Vagina (tissue), 2 donors: ENCODE measurements around the gene C1orf87. TPM values are rescaled to one million over a fixed set of nuclear protein-coding genes. Genes with fewer than 3 reads are reported as not detected.

Experiments used
- DNase-seq, 2 donors: peaks; one replicate each; pipeline ENCODE4 v3.0.0-alpha.2; 2017; ENCODE audit errors: extremely low spot score in 2 of 2
- H3K27ac ChIP-seq: fragments of 200-600 bp; sonication (generic); one replicate; pipeline ENCODE4 v1.5.1; 2019
- H3K27me3 ChIP-seq: fragments of 200-600 bp; sonication (generic); one replicate; pipeline ENCODE4 v1.5.1; 2019
- H3K36me3 ChIP-seq, 2 donors: fragments of 200-600 bp; sonication (generic); one replicate each; pipeline ENCODE4 v1.5.1; 2017 to 2019
- H3K4me1 ChIP-seq: fragments of 200-600 bp; sonication (generic); one replicate; pipeline ENCODE4 v1.5.1; 2019
- H3K4me3 ChIP-seq, 2 donors: fragments of 200-600 bp; sonication (generic); 1 replicate in 1 of 2; 2 replicates in 1 of 2; pipeline ENCODE4 v1.5.1; 2016 to 2019
- H3K9me3 ChIP-seq: fragments of 200-600 bp; sonication (generic); one replicate; pipeline ENCODE4 v1.5.1; 2019
- CTCF ChIP-seq, 3 experiments: fragments of 450-650 bp in 2 of 3; fragments of 200-600 bp in 1 of 3; sonication (generic) in 1 of 3; IDR thresholded peaks; one replicate each; pipeline ENCODE4 v1.5.1; 2017 to 2019; ENCODE audit warnings: antibody characterized with exemption in 3 of 3, mild to moderate bottlenecking in 2 of 3, moderate library complexity in 2 of 3
- POLR2A ChIP-seq, 2 donors: fragments of 450-650 bp; IDR thresholded peaks; one replicate each; pipeline ENCODE4 v1.6.1; 2017; ENCODE audit warnings: antibody characterized with exemption in 2 of 2, mild to moderate bottlenecking in 2 of 2, moderate library complexity in 2 of 2
- POLR2AphosphoS5 ChIP-seq, 2 donors: sonication (generic); formaldehyde crosslinking; IDR thresholded peaks; one replicate each; pipeline ENCODE4 v1.9.0; 2017; ENCODE audit warnings: antibody characterized with exemption in 2 of 2, mild to moderate bottlenecking in 2 of 2, low read depth in 1 of 2; ENCODE audit not compliant: insufficient read depth in 1 of 2
- intact Hi-C: fragments of 100-400 bp; cut with DNase I; formaldehyde crosslinking; loops from one replicate; pipeline ENCODE4 v1.15.1; 2023
- total RNA-seq: library from RNA; depleted of rRNA; stranded (reverse); fragments of >200 nt; gene quantifications from one replicate; pipeline ENCODE4 v1.2.3, GENCODE V29; 2016

Gene C1orf87
- total RNA-seq, 1 donor from 2014 or later: not detected

- Histone ChIP-seq H3K36me3 (no peaks in the 10 kb centered on the region), H3K27me3 (no peaks in the 10 kb centered on the region), H3K4me3 (no peak overlapping the region), H3K4me1 (no peaks in the 10 kb centered on the region), H3K27ac (no peak overlapping the region), H3K9me3 (no peaks in the 10 kb centered on the region)
- intact Hi-C loops: no loop called here
- no peak for DNase-seq
- TF ChIP-seq POLR2A (IDR thresholded peaks at IDR 0.05) (no peak), CTCF (IDR thresholded peaks at IDR 0.05) (no peak), POLR2AphosphoS5 (IDR thresholded peaks at IDR 0.05; ENCODE audit: insufficient read depth in 1 of 2, low read depth in 1 of 2) (no peak)
These were observed 21.0 kb downstream of the C1orf87 start for GRCh38 chr1:60052601-60053000.

- Histone ChIP-seq H3K4me1 (no peaks in the 10 kb centered on the region), H3K36me3 (no peaks in the 10 kb centered on the region), H3K9me3 (no peaks in the 10 kb centered on the region), H3K27me3 (no peaks in the 10 kb centered on the region), H3K4me3 (no peak overlapping the region), H3K27ac (no peak overlapping the region)
- no peak for DNase-seq
- TF ChIP-seq POLR2AphosphoS5 (IDR thresholded peaks at IDR 0.05; ENCODE audit: insufficient read depth in 1 of 2, low read depth in 1 of 2) (no peak), CTCF (IDR thresholded peaks at IDR 0.05) (no peak), POLR2A (IDR thresholded peaks at IDR 0.05) (no peak)
- intact Hi-C loops: no loop called here
These were observed 22.4 kb downstream of the C1orf87 start for GRCh38 chr1:60051191-60051590.

- intact Hi-C loops: no loop called here
- no peaks in the 10 kb centered on the region for H3K9me3 ChIP-seq
- H3K27ac ChIP-seq: no peak overlapping the region
- DNase-seq: no peak
- H3K27me3 ChIP-seq: no peaks in the 10 kb centered on the region
- TF ChIP-seq POLR2A (IDR thresholded peaks at IDR 0.05): no peak
- no peak for TF ChIP-seq CTCF (IDR thresholded peaks at IDR 0.05)
- TF ChIP-seq POLR2AphosphoS5 (IDR thresholded peaks at IDR 0.05; ENCODE audit: insufficient read depth in 1 of 2, low read depth in 1 of 2): no peak
- no peak overlapping the region for H3K4me3 ChIP-seq
- H3K36me3 ChIP-seq: no peaks in the 10 kb centered on the region
- H3K4me1 ChIP-seq: no peaks in the 10 kb centered on the region
These were observed 24.4 kb downstream of the C1orf87 start for GRCh38 chr1:60049188-60049587.

DNA sequence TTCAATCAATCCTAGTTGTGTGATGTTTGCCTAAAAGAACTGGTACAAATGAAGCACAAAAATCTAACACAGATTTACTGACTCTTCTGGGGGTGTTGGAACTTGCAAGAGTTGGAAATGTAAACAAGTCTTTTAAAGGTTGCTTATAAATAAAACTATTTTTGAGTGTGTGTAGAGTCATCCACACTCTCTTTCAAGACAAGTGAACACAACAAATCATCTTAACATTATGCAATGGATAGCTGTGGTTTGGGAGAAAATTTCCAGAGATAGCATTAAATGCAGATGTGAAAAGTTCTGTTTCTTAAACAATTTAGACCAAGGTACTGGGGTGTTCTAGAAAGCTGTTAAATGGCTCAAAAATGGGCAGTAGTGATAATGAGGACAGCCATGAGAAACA, 28.7 kb downstream of the C1orf87 start:
- H3K36me3 ChIP-seq: no peaks in the 10 kb centered on the region
- intact Hi-C loops: no loop called here
- TF ChIP-seq POLR2AphosphoS5 (IDR thresholded peaks at IDR 0.05; ENCODE audit: insufficient read depth in 1 of 2, low read depth in 1 of 2) (no peak), CTCF (IDR thresholded peaks at IDR 0.05) (no peak), POLR2A (IDR thresholded peaks at IDR 0.05) (no peak)
- no peak for DNase-seq
- no peak overlapping the region for H3K27ac ChIP-seq
- H3K4me1 ChIP-seq: no peaks in the 10 kb centered on the region
- H3K4me3 ChIP-seq: no peak overlapping the region
- H3K27me3 ChIP-seq: no peaks in the 10 kb centered on the region
- H3K9me3 ChIP-seq: no peaks in the 10 kb centered on the region

DNA sequence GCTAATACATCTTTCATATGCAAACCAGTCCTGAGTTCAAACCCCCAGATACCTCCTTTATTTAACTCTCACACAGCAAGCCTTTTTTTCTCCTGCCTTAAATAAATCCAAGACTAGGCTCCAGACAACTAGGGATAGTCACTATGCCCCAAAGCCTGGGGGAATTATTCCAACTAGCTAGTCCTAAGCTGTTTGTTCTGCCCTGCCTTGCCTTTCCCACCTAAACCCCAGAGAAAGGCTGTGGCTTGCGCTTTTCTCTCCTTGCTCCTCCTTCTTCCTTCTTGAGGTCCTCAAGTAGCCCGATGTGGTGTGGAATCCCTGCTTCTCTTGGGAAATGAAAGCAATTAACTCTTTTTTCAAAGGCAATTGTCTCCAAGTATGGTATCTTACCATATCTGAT, 31.8 kb downstream of the C1orf87 start:
- intact Hi-C loops: no loop called here
- Histone ChIP-seq H3K4me1 (no peaks in the 10 kb centered on the region), H3K27me3 (no peaks in the 10 kb centered on the region), H3K4me3 (no peak overlapping the region), H3K27ac (no peak overlapping the region), H3K9me3 (no peaks in the 10 kb centered on the region), H3K36me3 (no peaks in the 10 kb centered on the region)
- DNase-seq: no peak
- no peak for TF ChIP-seq CTCF (IDR thresholded peaks at IDR 0.05)
- no peak for TF ChIP-seq POLR2A (IDR thresholded peaks at IDR 0.05)
- no peak for TF ChIP-seq POLR2AphosphoS5 (IDR thresholded peaks at IDR 0.05; ENCODE audit: insufficient read depth in 1 of 2, low read depth in 1 of 2)
